Right lobe of liver (tissue), 4 donors: ENCODE data around the gene PPP1R18.

ENCODE experiments used
- CTCF ChIP-seq, 4 donors: fragments of 200-600 bp in 3 of 4; fragments of 450-650 bp in 1 of 4; IDR thresholded peaks; one replicate each; pipeline versions ENCODE4 v1.5.1 to v1.8.0; 2016 to 2022; ENCODE audit warnings: antibody characterized with exemption in 4 of 4, mild to moderate bottlenecking in 2 of 4
- POLR2A ChIP-seq: fragments of 450-650 bp; IDR thresholded peaks from one replicate; pipeline ENCODE4 v1.6.1; 2017; ENCODE audit warnings: antibody characterized with exemption, mild to moderate bottlenecking
- donor health status: DM: no; HTN: no; CAD: no.
- donor health status: DM: no; HTN: no; CAD: no.
- donor health status: DM: no; HTN: yes; CAD: no.

DNA sequence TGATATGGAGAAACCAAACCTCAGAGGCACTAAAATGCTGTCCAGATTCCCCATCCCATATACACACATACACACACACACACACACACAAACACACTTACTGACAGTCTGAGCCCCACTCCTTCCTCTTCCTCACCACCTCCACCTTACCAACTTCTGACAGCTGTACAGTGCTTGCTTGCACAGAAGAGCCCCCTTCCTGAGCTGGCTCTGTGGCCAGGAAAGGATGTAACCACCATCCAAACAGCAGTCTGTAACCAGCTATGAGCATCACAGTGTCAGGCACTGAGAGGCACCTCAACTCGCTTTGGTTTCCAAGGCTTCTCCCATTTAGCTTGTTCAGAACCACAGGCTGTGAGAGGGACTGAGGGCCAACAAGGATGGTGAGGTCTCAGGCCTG, 45.4 kb downstream of the PPP1R18 start:
- TF ChIP-seq CTCF (IDR thresholded peaks at IDR 0.05) = no peak
- TF ChIP-seq POLR2A = no peak
